HG02763 (cell line): ENCODE measurements around the gene CEP20.

ENCODE experiments used
- ATAC-seq: cut with Tn5 transposase; IDR thresholded peaks from one replicate; pipeline ENCODE4 v1.9.1; 2021; ENCODE audit warnings: mild to moderate bottlenecking, moderate library complexity; ENCODE audit not compliant: unreplicated experiment

The CEP20 gene

DNA sequence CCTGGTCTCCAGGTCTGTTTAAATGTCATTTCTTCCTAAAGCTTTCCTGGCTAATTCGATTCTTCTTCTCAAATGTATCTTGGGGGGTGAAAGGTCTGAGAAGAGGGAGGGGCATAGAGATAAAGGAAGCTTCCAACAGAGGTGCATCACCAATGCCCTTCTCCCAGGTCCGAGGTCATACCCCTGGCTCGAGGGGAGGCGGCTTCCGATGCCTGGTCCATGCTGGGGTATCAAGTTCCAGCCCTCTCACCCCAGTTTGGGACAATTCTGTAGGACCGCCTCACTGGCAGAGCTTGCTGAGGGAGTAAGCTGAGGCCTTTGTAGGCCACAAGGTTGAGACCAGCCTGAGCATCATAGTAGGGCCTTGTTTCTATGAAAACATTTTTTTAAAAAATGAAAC lies 10.3 kb upstream of the CEP20 start:
- ATAC-seq, result no peak

DNA sequence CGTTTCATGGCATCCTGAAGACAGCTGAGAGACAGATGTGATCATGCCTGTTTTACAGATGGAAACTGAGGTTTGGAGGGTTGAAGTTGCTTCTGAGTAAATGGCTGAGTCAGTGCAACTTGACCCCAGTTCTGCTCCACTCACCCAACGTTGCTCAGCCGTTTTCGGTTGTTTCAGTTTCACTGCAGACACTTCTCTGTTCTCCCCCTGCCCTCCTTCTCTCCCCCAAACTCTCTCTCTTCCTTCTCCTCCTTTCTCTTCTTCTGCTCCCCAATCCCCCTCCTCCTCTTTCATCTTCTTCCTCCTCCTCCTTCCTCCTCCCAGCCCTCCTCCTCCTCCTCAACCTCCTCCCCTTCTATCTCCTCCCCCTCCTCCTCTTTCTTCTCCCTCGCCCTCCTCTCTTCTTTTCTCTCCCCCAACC lies 9.4 kb upstream of the CEP20 start:
- ATAC-seq, result no peak

DNA sequence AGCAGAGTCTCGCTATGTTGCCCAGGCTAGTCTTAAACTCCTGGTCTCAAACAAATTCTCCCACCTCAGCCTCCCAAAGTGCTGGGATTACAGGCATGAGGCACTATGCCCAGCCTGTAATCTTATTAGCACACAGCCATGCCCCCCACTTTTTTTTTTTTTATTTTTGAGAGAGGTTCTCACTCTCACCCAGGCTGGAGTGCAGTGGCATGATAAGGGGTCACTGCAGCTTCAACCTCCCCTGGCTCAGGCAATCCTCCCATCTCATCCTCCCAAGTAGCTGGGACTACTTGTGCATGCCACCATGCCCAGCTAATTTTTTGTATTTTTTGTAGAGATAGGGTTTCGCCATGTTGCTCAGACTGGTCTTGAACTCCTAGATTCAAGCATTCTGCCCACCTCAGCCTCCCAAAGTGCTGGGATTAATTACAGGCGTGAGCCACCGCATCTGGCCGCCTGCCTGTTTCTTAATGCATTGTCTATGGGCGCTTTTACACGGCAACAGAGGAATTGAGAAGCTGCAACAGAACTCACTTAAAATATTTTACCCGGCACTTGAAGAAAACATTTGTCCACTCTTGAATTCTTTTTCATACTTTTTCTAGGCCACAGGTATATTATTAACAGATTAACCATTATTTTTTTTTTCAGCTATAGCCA lies 8.8 kb upstream of the CEP20 start:
- no peak for ATAC-seq

DNA sequence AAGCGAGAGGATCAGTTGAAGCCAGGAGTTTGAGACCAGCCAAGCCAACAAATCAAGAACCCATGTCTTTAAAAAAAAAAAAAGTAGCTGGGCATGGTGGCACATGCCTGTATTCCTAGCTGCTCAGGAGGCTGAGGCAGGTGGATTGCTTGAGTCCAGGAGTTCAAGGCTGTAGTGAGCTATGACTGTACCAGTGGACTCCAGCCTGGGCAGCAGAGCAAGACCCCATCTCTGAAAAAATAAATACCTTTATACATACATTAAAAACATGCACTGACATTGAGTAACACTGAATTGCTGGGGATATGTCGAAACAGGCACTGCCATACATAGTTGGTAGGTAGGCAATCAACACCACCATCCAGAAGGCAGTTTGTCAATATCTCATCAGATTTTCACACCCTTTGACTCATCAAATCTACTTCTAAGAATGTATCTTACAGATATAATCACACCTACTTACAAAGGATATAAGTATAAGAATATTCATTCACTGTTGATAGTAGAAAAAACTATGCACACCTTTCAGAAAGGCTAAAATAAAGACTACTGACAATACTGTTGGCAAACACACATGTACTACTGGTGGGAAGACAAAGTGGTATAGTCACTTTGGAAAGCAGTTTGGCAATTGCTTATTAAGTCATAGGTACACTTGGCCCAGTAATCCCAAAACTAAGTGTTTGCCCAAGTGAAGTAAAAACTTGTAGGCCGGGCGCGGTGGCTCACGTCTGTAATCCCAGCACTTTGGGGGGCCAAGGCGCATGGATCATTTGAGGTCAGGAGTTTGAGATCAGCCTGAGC lies 6.4 kb upstream of the CEP20 start:
- no peak for ATAC-seq

DNA sequence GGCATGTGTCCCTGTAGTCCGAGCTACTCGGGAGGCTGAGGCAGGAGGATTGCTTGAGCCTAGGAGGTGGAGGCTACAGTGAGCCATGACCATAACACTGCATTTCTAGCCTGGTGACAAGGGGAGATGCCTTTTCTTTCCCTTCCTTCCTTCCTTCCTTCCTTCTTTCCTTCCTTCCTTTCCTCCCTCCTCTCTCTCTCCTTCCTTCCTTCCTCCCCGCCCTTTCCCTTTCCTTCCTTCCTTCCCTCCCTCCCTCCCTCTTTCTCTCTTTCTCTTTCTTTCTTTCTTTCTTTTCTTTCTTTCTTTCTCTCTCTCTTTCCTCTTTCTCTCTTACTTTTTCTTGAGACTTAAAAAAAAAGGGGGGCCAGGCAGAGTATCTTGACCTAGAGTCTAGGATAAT lies 3.1 kb upstream of the CEP20 start:
- ATAC-seq, result no peak

DNA sequence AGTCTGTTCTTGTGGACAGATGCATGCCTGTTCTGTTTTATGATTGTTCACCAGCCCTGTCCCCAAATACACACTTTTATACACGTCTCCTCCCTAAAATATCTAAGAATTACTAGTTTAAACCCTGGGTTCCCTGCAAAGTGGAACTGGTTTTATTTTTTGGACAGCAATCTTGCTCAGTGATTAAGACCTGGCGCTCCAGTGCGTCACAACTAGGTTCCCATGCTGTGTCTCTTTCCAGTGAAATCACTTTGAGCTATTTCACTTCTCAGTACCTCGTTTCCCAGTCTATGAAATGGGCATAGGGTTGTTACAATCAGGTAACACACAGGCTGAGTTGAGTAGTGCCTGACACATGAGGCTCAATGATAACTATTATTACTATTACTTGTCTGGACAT lies 1.1 kb downstream of the CEP20 start:
- no peak for ATAC-seq

DNA sequence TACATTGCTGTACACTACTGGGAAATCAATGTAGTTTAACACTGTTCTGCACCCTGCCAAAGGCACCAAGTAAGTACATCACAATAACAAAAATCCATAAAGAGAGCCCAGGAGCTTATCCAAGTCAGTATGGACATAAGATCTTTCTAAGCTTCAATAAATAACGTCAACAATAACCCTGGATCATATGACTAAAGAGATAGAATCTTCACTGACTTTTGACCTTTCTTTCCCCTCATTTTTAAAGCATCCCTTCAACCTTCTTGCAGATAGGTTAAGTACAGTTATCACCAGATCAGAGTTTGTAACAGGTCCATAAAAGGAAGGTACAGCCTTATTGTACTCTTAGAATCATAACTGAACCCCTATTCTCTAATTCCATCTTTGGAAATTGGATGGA lies 2.3 kb downstream of the CEP20 start:
- no peak for ATAC-seq

DNA sequence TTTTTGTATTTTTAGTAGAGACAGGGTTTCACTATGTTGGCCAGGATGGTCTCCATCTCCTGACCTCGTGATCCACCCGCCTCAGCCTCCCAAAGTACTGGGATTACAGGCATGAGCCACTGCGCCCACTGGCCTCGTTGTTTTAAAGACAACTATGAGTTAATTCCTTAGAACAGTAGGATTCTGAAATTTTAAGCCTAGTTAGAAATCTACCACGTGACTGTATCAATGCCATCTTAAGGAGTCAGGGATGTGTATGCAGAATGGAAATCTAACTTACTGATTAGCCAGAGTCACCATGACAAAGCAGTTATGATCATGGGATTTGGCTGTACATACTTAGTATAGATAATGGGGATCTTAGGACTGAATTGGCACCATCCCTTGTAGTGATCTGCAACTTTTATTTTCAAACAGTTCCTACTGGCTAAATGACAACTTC lies 2.8 kb downstream of the CEP20 start:
- ATAC-seq, result no peak

DNA sequence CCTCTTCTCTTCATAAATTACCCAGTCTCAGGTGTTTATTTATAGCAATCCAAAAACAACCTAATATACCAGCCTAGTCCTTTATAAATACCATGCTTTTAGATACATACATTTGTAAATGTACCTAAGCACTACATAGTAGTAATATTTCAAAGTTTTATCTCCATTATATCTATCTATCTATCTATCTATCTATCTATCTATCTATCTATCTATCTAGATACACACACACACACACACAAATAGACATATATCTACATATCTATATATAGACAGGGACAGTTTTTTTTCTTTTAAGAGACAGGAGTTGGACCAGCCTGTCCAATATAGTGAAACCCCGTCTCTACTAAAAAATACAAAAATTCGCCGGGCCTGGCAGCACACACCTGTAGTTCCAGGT lies 5.8 kb downstream of the CEP20 start:
- ATAC-seq, result no peak

DNA sequence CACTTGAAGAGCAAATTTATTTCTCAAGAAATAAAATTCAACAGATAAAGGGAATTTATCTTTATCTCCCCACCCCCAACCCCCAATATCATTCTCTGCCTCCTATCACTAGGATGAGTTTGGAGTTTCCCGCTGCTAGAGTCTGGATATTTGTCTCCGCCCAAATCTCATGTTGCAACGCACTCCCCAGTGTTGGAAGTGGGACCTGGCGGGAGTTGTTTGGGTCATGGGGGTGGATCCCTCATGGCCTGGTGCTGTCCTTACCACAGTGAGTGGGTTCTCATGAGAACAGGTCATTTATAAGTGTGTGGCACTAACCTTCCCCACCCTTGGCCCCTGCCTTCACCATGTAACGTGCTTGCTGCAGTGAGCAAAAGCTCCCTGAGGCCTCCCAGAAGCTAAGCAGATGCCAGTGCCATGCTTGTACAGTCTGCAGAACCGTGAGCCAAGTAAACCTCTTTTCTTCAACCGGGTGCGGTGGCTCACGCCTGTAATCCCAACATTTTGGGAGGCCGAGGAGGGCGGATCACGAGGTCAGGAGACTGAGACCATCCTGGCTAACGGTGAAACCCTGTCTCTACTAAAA lies 6.5 kb downstream of the CEP20 start:
- ATAC-seq, result no peak

DNA sequence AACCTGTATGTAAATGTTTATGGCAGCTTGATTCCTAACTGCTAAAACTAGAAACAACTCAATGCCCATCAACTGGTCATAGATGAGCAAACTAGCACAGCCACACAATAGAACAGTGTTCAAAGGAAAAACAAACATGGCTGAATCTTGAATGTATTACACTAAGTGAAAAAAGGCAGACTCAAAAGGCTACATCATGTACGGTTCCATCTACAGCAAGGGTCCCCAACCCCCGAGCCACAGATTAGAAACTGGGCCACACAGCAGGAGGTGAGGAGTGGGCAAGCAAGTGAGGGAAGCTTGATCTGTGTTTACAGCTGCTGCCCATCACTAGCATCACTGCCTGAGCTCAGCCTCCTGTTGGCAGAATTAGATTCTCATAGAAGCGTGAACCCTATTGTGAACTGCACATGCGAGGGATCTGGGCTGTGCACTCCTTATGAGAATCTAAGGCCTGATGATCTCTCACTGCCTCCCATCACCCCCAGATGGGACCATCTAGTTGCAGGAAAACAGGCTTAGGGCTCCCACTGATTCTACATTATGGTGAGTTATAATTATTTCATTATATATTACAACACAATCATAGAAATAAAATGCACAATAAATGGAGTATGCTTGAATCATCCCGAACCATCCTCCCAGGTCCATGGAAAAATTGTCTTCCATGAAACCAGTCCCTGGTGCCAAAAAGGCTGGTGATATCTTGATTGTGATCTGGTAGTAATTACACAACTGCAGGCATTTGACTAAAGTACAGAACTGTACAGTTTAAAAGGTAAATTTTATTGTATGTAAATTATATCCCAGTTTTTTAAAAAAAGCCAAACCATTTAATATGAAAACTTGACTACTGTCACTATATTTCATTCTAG lies 7.7 kb downstream of the CEP20 start:
- no peak for ATAC-seq

DNA sequence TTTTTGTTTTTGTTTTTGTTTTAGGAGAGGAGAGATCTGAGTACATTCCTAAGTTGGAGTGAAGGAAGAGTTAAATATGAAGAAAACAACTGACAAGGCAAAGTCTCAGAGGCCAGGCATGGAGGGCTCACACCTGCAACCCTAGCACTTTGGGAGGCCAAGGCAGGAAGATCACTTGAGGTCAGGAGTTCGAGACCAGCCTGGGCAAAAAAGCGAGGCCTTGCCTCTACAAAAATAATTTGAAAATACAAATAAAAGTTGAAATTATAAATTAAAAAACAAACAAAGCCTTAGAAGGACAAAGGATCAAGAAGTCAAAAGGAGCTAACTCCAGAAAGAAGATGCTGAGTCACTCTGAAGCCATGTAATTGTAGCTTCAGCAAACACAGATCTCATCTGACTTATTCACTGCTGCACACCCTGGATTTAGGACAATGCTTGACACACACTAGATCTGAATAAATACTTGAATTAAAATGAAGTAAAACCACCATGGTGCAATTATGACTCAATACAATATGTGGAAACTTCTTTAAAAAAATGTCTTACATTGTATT lies 9.1 kb downstream of the CEP20 start:
- no peak for ATAC-seq

DNA sequence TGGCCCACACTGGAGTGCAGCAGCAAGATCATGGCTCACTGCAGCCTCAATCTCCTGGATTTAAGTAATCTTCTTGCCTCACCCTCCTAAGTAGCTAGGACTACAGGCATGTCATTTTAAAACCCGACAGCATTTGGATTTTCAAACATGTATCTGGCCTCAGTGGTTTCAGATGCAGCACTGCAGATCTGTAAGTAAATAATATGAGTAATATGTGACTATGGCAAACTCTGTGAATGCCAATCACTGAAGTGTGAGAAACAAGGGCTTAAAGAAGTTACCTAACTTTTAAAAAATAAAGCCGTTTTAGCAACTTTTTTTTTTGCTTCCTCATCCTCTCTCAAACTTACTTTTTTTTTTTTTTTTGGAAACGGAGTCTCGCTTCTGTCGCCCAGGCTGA lies 11.9 kb downstream of the CEP20 start:
- no peak for ATAC-seq

DNA sequence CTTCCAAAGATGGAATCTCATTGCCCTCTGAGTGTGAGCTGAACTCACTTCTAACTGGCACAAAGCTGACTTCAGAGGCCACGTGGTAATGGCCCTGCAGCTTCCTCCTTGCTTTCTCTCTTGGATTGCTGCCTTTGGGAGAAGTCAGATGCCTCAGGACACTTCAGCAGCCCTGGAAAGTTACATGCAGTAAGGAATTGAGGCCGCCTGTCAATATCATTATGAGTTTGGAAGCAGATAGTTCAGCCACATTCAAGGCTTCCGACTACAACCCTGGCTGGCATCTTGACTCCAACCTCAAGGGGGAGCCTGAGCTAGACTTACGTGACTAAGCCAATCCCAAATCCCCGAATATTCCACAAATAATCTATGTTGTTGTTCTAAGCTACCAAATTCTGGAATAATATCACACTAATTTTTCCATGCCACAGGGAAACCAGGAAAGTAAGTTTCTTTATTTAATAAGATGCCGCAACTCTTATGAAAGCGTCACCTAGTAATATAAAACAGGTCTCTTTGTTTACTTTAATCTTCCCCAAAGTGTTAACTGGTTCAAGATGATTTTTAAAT lies 13.6 kb downstream of the CEP20 start:
- no peak for ATAC-seq

DNA sequence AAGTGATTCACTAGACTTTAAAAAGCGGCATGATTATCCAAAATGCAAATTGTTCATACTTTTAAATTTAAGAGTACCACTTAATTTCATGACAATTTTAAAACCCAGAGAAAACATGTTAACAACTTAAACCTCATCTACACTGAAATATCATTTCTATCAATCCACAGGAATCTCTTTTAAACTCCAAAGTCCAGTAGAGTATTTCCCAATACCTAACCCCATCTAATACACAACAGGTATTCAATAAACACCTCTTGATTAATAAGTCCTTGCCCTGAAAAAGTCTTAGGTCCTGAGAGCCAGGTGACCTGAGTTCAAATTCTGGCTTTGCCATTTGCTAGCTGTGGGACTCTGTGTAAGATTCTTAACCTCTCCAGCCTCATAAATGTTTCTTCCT lies 14.7 kb downstream of the CEP20 start:
- ATAC-seq, result no peak

DNA sequence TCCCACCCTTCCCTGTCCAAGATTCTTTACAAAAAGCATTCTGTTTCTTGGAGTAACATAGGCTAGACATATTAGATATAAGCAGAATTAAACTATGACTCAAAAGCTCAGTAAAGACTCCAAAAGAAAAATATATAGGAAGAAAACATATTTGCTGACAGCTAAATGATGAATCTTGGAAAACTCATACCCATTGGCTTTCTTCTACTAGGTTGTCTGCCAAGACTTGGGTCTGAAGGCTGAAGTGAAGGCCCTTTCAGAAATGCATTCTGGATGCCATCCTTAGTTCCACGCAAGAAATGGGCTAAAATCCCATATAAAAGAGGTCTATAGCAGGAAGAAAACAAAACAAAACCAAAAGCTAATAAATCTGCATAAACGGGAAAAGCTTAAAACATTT lies 15.1 kb downstream of the CEP20 start:
- no peak for ATAC-seq

DNA sequence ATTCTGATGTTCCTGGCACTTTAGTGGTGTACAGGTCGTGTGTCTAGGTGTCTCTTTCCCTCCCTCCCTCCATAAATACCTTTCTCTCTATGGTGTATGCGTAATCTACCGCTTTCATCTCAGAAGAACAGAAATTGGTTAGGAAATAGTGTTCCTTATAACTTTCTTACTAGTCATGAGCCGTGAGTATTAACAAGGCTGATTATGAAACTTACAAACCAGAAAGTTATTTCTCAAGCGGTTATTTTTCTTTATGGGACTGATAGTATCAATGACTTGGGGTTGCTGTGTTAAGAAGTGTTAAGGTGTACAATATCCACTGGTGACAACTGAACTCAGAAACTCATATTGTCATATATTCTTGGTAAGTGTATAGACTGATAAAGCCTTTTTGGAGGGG lies 18.4 kb downstream of the CEP20 start:
- no peak for ATAC-seq

DNA sequence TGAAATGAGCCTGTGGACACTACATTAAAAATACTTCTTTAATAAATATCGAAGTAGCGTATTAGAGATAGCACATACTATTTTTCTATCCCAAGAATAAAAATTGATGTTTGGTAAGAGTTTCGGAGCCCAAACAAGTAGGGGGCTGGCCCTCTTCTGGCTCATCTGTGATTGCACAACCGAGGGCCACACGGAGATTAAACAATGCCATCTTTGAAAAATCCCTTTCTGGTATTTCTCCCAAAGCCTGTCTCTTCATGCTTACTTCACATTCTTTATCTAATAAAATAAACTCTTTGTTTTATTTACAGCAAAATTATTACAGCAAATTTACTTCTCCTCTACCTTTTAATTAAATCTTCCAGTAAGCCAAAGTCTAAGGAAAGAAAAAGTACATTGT lies 22.0 kb downstream of the CEP20 start:
- ATAC-seq, result no peak

DNA sequence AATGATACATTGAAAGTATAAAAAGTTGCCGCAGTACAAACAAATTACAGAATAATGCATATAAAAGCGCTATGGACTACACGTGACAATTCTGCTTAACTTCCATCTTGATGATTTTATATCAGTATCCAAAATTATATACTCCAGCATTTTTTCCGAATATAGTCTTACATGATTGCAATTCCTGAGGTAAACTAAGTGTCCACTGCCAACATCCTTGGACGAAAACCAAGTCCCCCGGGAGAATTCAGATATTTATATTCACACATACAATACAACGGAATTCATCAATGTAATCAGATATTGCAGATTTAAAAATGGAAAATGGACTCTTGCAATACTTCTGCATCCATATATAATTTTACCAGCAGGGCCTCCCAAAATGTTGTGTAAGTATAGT lies 22.7 kb downstream of the CEP20 start:
- no peak for ATAC-seq

DNA sequence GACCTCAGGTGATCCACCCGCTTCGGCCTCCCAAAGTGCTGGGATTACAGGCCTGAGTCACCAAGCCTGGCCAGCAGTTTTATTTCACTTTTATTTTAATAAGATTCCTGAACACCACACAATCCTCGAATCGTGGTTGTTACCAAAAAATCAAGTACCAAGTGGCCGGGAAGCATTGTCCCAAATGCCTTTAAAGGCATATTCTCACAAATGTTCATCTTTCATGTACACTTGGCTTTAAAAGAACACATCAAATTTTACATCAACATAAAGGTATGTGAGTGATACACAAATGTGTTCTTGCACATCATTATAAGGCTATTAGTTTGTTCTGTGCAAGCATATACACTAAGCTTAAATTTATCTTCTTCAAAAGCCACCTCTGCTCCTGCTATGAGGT lies 23.5 kb downstream of the CEP20 start:
- no peak for ATAC-seq

DNA sequence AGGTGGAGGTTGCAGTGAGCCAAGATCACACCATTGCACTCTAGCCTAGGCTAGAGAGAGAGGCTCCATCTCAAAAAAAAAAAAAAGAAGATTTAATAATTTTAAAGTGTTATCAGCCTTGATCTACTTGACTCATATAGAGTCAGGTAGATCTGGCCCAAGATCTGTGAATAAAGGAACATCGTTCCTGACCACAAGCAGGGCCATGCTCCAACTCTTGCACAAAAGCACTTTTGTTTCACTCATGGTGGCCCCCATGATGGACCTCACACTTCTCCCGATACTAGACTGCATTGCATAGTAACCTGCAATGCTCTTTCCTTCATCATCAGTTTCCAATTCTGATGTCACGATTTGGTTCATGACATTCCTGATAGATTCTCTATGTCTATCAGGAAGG lies 26.4 kb downstream of the CEP20 start:
- ATAC-seq, result no peak
